Epithelial cell of esophagus (primary cell): Measurements from ENCODE around the gene SH3BP5.
A peak's percentile ranks its signal among the peaks of the same experiment; 100 is the strongest.

ENCODE experiments used
- DNase-seq: peaks from one replicate; pipeline ENCODE4 v3.0.0; 2010; ENCODE audit warnings: low read depth
- H3K4me3 ChIP-seq: 2 replicates; pipeline ENCODE4 v1.5.1; 2011; ENCODE audit warnings: mild to moderate bottlenecking, low read length, control low read depth
- TF ChIP-seq, protein P1 (sequence below): IDR thresholded peaks from 2 replicates; pipeline ENCODE4 v1.5.1; 2011; ENCODE audit warnings: low read depth, mild to moderate bottlenecking, low read length, control low read depth, inconsistent platforms; ENCODE audit not compliant: insufficient read depth; ENCODE audit errors: missing control alignments

SH3BP5 gene

GRCh38 chr3:15229262-15229661, 103.1 kb downstream of the SH3BP5 start:
- DNase-seq = no peak
- no peak overlapping the region for H3K4me3 ChIP-seq
- TF ChIP-seq, protein P1, sequence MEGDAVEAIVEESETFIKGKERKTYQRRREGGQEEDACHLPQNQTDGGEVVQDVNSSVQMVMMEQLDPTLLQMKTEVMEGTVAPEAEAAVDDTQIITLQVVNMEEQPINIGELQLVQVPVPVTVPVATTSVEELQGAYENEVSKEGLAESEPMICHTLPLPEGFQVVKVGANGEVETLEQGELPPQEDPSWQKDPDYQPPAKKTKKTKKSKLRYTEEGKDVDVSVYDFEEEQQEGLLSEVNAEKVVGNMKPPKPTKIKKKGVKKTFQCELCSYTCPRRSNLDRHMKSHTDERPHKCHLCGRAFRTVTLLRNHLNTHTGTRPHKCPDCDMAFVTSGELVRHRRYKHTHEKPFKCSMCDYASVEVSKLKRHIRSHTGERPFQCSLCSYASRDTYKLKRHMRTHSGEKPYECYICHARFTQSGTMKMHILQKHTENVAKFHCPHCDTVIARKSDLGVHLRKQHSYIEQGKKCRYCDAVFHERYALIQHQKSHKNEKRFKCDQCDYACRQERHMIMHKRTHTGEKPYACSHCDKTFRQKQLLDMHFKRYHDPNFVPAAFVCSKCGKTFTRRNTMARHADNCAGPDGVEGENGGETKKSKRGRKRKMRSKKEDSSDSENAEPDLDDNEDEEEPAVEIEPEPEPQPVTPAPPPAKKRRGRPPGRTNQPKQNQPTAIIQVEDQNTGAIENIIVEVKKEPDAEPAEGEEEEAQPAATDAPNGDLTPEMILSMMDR = no peak

GRCh38 chr3:15228147-15228546, 104.2 kb downstream of the SH3BP5 start:
- TF ChIP-seq, protein P1 = no peak
- no peak for DNase-seq
- no peak overlapping the region for H3K4me3 ChIP-seq

DNA sequence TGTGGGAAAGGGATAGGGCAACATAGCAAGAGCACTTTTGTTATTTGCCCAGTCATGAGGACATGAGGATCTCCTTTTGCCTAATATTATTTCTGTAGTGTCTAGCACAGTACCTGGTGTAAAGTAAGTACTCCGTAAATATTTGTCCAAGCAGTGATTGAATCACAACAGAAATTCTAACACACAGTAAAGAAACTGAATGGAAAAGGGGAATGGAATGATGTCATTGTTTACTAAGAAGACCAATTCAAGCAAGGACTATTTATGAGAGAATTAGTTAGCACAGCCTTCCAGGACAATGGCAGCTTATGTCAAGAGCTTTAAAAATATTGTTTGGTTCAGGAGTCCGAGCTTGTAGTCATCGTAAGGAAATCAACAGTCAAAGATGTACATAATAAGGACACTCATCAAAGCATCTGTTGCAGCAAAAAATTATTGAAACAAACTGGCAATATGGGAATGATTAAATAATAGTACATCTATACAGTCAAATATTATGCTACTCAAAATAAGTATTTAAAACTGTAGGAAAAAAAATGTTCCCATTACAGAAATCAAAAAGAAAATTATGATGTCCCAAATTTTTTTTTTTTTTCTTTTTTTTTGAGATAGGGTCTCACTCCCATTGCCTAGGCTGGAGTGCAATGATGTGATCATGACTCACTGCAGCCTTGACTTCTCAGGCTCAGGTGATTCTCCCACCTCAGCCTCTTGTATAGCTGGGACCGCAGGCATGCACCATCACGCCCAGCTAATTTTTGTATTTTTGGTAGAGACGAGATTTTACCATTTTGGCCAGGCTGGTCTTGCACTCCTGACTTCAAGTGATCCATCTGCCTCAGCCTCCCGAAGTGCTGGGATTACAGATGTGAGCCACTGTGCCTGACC, 108.5 kb downstream of the SH3BP5 start:
- H3K4me3 ChIP-seq = no peak overlapping the region
- peak; percentile 78 for DNase-seq
- TF ChIP-seq, protein P1 = no peak

- no peak for DNase-seq
- no peak overlapping the region for H3K4me3 ChIP-seq
- TF ChIP-seq, protein P1 = no peak
Measured at GRCh38 chr3:15221574-15222217, 110.7 kb downstream of the SH3BP5 start.

- TF ChIP-seq, protein P1 = no peak
- no peak overlapping the region for H3K4me3 ChIP-seq
- DNase-seq = no peak
Measured at GRCh38 chr3:15220661-15221060, 111.7 kb downstream of the SH3BP5 start.

GRCh38 chr3:15220056-15220455, 112.3 kb downstream of the SH3BP5 start:
- TF ChIP-seq, protein P1 = no peak
- peak; percentile 69 for DNase-seq
- H3K4me3 ChIP-seq = no peak overlapping the region
